LNCAP (cell line): ENCODE data around the gene PTK6.

Source experiments
- TF ChIP-seq, protein P1 (sequence below): fragments of 450-650 bp; IDR thresholded peaks from 2 replicates; pipeline ENCODE4 v1.5.1; 2017; ENCODE audit warnings: mild to moderate bottlenecking

Gene PTK6

DNA sequence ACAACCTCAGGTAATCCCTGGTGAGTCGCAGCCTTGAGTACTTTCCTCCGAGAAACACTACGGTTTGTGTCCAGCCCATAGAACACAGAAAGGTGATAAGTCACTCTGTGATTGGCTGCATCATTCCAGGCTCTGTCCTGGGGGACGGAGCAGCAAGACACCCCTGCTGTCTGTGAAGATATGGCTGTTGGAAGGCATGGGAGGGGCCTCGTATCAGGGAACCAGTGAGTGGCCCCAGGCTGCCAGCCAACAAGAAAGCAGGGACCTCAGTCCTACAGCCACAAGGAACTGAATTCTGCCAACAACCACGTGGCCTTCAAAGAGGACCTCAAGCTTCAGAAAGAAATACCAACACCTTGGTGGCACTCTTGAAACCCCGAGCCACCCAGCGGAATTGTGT lies 31.9 kb downstream of the PTK6 start:
- TF ChIP-seq, protein P1, sequence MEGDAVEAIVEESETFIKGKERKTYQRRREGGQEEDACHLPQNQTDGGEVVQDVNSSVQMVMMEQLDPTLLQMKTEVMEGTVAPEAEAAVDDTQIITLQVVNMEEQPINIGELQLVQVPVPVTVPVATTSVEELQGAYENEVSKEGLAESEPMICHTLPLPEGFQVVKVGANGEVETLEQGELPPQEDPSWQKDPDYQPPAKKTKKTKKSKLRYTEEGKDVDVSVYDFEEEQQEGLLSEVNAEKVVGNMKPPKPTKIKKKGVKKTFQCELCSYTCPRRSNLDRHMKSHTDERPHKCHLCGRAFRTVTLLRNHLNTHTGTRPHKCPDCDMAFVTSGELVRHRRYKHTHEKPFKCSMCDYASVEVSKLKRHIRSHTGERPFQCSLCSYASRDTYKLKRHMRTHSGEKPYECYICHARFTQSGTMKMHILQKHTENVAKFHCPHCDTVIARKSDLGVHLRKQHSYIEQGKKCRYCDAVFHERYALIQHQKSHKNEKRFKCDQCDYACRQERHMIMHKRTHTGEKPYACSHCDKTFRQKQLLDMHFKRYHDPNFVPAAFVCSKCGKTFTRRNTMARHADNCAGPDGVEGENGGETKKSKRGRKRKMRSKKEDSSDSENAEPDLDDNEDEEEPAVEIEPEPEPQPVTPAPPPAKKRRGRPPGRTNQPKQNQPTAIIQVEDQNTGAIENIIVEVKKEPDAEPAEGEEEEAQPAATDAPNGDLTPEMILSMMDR = no peak

DNA sequence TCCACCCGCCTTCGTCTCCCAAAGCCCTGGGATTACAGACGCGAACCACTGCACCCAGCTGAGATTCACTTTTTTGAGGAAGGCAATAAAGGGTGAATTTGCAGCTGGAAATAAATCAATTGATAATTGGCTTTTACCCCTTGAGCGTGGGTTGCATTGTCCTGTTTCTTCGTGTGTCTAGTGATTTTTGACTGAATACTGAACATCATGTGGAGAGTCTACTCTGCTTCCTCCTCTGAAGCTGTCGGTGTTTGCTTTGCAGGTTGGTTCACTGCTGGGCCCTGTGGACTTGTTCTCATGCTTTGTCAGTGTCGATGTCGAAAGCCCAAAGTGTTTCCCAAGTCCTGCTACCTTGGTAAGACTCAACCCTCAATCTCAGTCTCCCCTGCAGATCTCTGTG lies 32.5 kb downstream of the PTK6 start:
- TF ChIP-seq, protein P1 = no peak

DNA sequence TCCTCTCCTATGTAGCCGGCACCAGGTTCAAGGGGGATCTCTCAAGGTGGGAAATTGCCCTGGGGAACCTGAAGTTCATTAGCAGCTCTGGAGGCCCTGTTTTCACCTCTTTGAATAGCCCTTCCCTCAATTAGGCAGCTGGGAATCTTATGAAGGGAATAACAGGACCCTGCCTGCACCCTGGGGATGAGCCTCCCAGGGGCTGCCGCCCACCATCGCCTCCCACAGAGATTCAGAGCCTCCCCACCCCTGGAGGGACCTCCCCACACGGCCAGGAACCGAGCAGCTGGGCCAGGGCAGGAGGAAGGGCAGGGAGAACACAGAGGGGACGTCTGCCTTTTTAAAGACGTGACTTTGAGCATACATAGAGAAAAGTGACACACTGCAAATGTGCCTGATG lies 33.7 kb downstream of the PTK6 start:
- TF ChIP-seq, protein P1 = no peak

DNA sequence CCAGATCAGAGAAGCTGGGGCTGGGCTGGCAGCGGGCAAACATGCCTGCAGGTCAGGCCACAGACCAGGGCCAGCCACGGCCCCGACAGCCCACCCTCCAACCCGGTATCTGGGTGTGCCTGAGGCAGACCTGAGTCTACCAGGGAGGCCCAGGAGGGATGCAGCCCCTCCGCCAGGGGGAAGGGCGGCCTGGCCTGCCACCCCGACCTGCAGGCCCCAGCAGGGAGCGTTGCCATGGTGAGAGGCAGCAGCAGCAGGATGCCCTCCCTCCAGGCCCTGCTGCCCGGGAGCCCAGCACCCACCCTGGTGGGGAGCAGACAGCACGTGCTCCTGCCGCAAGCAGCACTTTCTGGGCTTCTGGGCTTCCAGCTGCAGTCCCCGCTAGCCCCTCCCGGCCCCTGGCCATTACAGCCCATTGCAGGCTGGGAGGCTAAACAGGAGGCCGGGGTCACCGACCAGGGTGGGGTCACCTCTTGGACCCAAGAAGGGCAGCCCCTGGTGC lies 34.5 kb downstream of the PTK6 start:
- TF ChIP-seq, protein P1 = no peak

DNA sequence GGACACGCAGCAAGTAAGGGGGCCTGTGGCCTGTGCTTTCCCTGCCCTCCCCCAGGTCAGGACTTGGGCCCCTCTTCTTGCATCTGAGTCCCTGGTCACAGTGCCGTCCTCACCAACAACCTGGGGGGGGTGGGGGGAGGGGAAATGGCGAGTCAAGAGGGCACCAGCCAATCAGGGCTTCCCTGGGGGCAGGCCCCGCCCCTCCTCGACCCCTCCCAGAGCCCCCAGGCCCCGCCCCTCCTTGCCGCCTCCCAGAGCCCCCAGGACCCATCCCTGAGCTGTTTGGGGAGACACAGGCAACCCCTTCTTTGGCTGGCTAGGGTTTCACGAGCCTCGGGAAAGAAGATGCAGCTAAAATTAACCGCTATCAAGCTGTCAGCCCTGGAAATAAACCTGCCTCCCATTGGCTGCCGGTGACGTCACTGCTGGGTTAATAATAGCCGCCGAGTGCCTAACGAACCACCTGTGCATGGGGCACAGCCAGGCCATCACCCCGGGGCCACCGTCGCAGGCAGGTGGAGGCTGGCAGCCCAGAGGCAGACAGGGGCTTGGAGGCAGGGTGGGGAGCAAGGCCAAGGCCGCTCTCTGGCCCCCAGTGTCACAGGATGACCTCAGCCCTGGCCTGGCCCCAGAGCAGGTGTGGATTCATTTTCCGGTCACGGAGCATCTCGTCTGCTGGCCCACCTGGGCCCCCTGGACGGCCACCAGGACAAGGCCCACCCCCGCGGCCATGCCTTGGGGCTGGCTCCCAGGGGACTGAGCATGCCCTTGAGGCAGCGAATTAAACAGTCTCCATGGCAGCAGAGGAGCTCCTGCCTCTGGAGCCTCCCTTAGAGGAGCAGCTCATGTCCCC lies 35.1 kb downstream of the PTK6 start:
- TF ChIP-seq, protein P1 = no peak

DNA sequence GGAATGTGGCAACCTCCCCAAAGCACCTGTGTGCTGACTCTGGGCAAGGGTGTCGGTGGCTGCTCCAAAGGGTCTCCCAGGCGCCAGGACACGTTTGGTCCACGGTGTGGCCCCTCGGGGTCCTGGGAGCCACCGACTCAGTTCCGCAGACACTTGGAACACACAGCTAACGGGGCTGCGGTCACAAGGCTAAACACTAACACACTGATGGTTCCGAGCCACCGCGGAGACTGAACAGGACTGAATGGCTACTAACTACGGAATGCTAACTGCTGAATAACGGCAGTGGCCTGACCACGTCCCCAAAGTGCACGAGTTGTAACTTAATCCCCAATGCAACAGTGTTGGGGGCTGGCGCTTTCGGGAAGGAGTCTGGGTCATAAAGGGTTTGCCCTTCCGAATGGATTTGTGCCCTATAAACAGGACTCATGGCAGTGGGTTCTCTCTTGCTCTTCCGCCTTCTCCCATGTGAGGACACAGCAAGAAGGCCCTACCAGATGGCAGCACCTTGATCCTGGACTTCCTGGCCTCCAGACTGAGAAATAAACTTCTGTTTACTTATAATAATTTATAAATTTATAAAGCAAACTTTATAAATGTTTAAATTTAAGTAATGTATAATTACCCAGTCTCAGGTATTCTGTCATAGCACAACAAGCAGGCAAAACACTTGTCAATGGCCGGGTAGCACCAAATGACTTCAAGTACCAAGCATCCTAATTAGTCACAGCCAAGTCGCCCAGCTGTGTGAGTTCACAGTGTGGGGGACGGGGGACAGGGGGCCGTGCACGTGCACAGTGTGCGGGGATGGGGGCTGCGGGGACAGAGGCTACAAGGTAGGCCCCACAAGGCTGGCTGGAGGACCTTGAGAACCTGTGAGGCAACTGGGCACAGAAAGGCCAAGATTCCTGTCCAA lies 36.0 kb downstream of the PTK6 start:
- TF ChIP-seq, protein P1 = no peak

DNA sequence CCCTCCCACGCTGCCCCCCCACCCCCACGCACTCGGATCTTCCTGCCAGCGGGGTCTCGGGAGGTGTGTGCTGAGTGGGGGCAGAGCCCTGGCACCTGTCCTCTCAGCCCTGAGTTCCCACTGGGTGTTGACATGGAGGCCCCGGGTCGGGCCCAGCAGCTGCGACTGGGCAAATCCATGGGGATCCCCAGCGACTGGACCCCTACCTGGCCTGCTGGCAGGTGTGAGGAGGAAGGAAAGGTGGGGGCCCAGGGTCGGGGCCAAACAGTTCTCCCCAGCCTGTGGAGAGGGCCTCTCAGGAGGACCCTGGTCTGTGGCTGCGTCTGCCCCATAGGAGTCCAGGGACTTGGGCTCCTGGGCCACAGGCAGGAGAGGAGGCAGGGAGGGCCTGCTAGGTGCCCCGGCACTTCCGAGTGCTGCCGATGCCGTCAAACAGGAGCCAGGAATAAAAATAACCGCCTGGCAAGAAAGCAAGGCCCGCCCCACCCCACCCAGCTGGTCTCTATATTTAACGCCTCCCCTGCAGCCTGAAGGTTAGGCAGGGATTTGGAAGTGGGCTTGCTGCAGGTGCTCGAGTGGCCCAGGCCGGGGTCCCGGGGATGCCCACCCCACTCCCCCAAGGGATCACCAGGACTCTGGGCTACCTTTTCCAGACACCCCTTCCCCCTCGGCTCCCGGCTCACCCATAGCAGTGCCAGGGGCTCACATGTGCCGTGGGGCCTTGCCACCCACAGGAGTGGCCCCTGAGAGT lies 36.9 kb downstream of the PTK6 start:
- TF ChIP-seq, protein P1 = no peak
